ENCODE data around the gene TTC7B.

Gene TTC7B

GRCh38 chr14:90593254-90594040 lies 222.8 kb downstream of the TTC7B start:
- DNase-seq: no peak

GRCh38 chr14:90592655-90593054 lies 223.6 kb downstream of the TTC7B start:
- no peak for DNase-seq

- no peak for DNase-seq
Observed at GRCh38 chr14:90587918-90588317, 228.3 kb downstream of the TTC7B start.

- DNase-seq: no peak
Observed at GRCh38 chr14:90587252-90587910, 228.8 kb downstream of the TTC7B start.

- DNase-seq: no peak
Observed at GRCh38 chr14:90585106-90585505, 231.1 kb downstream of the TTC7B start.

GRCh38 chr14:90583916-90584605 lies 232.2 kb downstream of the TTC7B start:
- DNase-seq: no peak

- DNase-seq: no peak
Observed at GRCh38 chr14:90583427-90583826, 232.8 kb downstream of the TTC7B start.

- DNase-seq: no peak
Observed at GRCh38 chr14:90582166-90582565, 234.1 kb downstream of the TTC7B start.

- no peak for DNase-seq
Observed at GRCh38 chr14:90581745-90582144, 234.5 kb downstream of the TTC7B start.

- DNase-seq: no peak
Observed at GRCh38 chr14:90580377-90581335, 235.6 kb downstream of the TTC7B start.

- no peak for DNase-seq
Observed at GRCh38 chr14:90579816-90580215, 236.4 kb downstream of the TTC7B start.

- DNase-seq: no peak
Observed at GRCh38 chr14:90579088-90579487, 237.1 kb downstream of the TTC7B start.

GRCh38 chr14:90578283-90578985 lies 237.8 kb downstream of the TTC7B start:
- no peak for DNase-seq

- DNase-seq: no peak
Observed at GRCh38 chr14:90577661-90578282, 238.5 kb downstream of the TTC7B start.

- DNase-seq: no peak
Observed at GRCh38 chr14:90576981-90577660, 239.1 kb downstream of the TTC7B start.

GRCh38 chr14:90576581-90576980 lies 239.6 kb downstream of the TTC7B start:
- DNase-seq: no peak

- no peak for DNase-seq
Observed at GRCh38 chr14:90575781-90576180, 240.4 kb downstream of the TTC7B start.

- DNase-seq: no peak
Observed at GRCh38 chr14:90575336-90575735, 240.9 kb downstream of the TTC7B start.

- DNase-seq: no peak
Observed at GRCh38 chr14:90574188-90575131, 241.8 kb downstream of the TTC7B start.
